SKM-1 treated with dmso at 0.1 percent for 144 hours (cell line): Measurements from ENCODE around the gene IDH3A.

Source experiments
- DNase-seq: peaks from one replicate; lab custom pipeline; 2025; ENCODE audit not compliant: unreplicated experiment; lab: John Stamatoyannopoulos, UW

The IDH3A gene

DNA sequence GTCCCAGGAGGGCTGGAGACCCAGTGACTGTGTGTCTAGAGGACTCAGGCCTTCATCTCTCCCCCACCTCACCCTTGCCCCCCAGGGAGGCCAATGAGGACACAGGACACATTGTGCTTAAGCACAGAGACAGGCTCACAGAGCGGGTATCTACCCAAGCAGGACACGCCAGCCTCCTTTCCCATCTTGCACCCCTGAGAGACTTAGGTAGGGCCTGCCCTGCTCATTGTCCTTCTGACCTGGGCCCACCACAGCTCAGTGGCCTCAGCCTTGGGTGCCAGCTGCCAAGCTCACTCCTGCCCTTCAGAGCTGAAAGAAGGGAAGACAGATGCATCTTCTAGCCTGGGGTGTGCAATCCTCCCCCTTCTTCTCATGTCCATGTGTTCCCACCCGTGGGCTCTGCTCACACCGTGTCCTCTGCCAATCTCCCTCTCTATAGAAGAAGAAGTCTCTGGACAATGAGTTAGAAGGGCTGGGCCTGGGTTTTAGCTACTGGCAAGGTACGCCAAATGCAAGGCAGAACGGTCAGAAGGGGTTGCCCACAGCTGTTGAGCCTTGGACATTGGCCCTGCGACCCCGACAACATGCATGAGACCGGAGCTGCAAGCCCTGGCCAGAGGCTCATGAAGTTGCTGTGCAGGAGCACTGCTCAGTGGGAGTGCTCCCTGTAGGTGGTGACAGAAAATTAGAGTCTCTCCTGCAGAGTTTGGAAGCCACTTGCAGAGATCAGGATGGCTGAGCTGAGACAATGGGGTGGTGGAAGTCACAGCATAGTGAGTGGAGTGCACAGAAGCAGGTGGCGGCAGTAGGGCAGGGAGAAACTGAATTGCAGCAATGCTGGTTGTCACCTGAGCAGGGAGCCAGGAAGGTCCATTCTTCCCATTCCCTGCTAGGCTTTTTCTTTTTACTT lies 52.4 kb downstream of the IDH3A start:
- DNase-seq: no peak

DNA sequence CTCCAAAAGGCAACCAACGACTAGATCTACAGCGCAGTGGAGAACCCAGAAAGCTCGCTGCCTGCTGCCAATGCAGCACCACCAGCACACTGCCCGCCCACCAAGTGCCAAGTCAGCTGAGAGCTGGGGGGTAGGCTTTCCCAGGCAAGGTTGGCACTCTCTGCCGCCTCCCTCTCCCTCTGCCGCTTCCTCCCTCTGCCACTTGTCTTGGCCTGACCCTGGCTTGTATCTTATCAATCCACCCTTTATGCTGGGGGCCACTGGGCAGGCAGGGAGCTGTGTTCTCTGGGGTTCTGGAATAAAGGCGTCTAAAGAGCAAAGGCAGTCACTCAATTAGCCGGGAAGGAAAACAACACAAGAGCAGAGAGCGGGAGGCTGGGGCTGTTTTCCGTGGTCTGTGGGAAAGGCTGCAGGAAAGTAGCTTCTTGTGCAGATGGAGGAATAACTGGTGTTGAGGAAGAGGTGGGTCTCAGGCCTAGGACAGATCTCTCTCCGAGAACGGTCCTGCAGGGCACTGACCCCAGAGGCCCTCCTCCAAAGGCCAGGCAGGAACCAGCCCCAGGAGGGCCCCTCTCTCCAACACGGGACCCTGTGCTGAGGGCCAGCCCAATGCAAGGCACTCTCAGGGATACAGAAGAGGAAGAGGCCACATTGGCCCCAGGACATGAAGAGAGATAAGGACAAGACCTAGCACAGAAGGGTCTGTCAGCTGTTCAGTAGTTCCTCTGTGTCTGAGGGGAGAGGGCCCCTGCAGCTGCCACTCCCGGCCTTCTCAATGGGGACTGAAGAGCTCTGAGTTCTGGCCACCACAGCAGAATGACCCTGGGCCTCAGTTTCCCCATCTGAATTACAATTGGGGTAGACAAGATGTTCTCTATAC lies 54.4 kb downstream of the IDH3A start:
- DNase-seq: no peak

DNA sequence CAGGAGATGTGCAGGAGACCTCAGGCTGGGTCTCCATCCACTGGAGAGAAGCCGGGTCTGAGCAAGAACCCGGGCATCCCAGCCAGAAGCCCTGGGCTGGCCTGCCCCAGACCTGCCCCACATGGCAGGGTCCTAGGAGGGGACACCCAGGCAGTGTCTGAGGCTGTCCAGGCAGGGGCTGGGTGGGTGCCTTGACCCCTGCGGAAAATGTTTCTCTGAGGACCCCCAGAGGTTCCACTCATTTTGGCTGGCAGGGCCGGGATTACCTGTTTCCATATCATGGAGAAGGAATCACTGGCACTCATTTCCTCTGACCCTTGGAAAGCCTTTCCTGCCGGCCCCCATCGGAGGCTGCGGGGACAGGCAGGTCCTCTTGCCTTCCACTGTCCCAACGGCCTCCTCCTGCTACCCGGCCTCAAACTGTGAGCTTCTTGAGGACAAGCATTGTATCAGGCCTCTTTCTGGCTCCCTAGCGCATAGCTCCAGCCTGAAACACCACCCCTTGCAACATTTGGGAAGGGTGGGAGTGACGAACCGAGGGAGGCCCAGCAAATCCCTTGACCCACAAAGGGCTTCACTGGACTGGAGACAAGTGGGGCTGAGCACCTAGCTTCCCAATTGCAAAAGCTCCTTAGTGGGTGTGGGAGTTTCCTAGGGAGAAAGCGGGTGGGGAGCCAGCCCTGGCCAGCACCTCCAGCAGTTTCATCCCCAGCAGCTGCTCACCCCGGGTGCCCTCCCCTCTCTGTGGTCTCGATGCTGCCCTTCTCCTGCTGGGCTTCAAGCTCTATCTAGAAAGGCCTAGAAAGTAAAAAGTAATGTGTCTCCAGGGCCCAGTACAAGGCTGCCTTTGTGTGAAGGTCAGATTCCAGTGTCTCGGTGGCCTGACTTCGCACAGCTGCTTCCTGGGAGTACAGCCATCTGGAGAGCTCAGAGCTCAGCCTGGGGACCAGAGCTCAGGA lies 55.5 kb downstream of the IDH3A start:
- DNase-seq: no peak

DNA sequence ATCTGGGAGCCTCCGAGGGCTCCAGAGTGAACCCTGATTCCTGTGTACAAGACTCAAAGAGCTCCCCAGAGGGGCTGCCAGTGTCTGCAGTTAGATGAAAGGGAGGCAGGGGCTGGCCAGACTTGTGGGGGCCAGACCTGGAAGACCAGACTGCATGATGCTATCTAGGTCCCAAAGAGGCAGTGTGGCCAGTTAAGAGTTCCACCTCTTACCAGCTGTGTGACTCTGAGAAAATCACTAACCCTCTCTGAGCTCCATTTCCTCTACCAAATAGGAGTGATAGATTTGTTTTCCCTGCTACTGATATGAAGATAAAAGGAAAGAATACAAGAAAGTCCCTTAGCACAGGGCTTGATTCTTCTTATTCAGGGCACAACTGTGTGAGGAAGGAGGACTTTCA lies 56.2 kb downstream of the IDH3A start:
- no peak for DNase-seq

DNA sequence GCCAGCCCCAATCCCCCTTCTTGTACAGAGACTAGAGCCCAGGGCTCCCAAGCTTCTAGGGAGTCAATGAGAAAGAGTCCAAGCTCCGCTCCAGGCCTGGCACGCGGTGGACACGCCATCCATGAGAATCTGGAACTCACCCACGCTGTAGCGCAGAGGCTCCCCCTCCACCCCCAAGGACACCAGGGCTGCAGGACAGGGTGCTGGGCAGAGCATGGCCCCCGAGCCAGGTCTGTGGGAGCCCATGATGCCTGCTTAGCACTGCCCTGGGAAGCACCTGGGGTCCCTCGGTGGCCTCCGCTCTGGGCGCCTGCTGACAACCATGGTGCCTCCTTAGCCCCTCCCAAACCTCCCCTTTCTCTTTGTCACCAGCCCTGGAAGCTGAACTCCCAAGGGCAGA lies 56.7 kb downstream of the IDH3A start:
- no peak for DNase-seq

DNA sequence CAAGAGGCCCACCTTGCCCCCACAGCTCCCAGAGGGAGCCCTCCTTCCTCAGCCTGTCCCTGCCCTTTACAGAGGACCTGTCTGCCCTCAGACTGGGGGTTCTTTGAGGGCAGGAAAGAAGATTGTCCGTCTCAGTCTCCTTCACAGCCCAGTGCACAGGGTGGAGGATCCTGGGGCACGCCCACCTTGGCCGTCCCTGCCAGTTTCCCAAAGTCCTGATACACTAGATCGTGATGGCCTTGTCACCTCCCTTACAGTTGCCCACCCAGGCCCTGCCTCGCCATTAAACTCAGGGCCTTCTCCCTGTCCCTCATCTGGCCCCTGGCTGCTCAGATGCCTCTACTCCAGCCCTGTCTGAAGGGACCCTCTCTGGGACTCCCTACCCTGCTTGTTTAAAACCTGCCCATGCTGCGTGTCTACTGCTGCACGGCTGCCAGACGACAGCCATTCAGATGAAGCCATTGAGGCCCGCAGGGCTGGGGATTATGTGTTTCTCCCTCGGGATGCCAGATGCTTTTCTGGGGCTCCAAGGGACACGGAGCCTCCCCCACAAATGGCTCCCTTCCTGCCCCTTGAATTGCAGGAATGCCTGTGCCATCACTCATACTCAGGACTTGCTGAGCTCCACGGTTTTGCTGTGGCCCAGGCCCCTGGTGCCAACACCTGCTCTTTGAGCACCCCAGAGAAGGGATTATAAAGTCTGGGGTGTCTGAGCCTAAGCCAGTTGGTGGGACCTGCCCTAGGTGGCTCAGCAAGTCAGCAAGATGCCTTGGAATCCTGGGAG lies 57.4 kb downstream of the IDH3A start:
- DNase-seq: no peak

DNA sequence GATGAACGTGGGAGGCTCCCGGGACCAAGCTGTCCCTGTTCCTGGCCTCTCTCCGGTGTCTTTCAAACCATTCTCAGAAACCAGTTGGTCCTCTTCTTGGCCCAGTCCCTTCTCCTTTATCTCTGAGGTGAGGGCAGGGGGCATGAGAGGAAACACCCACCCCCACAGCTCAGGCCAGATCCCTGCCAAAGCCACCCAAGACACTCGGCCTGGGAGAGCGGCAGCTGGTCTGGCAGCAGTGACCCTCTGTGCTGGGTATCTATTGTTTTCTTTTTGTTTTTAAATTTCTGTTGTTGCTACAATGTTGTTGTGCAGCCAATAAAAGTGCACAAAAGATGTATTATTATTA lies 57.9 kb downstream of the IDH3A start:
- no peak for DNase-seq

DNA sequence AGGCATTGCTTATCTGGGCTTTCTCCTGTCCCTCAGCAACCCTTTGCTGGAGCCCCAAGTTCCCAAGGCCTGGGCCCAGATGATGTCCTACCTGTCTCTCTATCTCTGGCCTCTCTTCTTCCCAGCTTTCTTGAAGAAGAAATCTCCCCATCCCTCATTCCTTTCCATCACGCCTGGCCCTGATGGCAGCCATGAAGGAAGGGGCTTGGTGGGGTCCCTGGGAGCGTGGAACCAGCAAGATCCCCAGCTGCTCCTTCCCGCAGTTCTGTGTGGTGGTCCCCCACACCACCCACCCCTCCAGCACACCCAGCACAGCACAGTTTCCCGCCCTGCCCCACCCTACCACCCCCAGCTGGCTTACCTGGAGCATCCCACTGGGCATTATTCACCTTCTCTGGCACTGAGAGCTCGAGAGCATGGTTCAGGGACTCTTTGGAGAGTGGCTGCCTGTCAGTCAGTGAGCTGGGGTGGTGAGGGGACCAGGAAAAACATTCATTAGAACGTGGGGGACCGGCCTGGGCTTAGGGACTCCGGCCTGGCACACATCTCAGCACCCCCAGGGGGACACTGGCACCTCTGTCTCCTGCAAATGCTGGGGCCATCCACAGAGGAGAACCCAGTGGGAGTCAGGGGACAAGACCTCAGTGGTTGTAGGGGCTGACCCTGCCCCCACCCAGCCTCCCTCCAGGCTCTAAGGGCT lies 58.6 kb downstream of the IDH3A start:
- DNase-seq: no peak

DNA sequence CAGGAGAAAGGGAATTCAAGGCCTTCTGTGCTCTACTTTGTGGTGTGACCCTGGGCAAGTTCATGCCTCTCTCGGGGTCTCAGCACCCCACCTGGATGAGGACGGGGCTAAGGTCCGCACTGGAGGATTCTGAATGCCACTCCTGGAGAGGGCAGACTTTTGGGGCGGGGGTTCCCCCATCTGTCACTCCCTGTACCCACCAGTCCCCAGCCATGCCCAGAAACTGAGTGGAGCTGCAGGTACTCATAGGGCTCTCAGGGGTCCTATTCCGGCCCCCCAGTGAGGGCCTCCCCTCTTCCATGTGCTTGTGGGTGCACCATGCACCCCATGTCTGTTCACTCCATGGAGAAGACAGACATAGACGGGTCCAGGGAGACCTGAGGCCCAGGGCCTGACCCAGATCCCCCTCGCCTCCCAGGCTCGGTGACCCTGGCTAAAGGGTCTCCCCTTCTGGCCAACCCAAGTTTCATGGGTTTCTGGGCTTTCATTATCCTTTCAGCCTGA lies 59.2 kb downstream of the IDH3A start:
- no peak for DNase-seq

DNA sequence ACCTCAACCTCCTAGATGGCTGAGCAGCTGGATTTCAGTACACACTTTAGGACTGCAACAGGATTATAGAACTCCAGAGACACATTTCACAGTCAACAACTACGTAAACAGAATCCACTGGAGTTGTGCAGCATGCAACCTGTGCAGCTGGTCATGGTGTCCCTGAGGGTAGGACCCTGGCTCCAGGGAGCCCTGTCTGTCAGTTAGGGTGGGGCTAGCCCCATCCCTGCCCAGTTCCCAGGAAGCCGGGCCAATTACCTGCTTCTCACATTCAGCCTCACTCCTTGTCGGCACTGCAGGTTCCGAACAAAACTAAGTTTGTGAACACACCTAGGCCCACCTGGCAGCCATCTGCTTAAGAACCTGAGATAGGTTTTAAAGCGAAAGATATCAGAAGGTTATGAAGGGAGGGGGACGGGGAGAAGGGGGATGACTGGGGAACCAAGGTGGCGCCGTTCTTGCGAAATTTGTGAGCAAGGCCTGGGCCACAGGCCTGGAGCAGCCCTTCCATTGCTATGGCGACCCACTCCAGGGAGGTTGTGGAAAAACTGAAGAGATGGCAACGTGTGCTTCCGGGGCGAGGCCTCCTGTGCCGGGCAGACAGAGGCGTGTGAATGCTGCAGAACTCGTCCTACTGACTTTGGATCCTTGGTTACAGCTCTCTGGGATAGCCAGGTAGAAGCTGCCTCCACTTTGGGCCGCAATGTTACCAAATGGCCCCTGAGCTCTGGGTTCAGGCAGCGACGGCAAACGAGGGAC lies 59.9 kb downstream of the IDH3A start:
- DNase-seq: no peak

DNA sequence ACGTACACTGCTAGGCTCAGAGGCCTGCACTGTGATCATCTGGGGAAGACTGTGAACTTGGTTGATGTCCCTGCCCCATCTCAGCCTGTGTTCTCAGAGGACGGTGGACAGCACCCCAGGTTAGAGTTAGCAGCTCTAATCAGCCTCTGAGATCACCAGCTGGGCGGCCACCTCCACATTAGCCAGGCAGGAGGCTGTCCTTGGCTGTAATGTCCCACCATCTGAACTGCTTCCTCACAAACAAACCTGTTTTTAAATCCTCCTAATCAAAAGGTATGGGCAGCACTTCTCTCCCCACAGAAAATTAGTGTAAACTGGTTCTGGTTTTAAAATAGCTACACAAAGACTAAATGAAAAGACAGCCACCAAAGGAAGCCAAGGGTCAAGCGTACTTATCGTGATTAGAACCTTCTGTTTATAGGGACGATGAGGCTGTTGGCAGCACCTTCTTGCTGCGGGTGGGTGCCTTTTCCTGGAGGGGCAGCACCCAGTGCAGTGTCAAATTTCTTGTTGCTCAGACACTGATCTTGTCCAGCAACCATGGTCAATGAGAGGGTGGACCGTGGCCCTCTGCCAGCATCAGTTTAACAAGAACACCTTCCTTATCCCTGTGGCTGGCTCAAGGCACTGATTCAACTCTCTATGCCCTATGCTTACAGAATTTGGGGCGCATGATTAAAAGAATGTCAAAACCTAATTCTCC lies 60.6 kb downstream of the IDH3A start:
- no peak for DNase-seq

DNA sequence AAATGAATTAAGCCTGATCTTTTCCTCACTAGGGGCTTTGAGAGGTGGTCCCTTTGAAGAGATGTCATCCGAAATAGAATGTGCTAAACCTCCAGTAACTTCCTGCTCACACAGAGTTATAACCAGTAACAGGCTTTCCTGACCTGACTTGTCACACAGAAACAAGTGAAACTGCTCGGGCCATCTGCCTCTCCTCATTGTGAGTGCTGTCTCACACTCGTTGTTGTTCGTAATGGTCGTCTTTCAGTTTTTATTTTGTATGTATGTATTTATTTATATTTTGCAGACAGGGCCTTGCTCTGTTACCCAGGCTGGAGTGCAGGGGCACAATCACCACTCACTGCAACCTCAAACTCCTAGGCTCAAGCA lies 61.2 kb downstream of the IDH3A start:
- no peak for DNase-seq

DNA sequence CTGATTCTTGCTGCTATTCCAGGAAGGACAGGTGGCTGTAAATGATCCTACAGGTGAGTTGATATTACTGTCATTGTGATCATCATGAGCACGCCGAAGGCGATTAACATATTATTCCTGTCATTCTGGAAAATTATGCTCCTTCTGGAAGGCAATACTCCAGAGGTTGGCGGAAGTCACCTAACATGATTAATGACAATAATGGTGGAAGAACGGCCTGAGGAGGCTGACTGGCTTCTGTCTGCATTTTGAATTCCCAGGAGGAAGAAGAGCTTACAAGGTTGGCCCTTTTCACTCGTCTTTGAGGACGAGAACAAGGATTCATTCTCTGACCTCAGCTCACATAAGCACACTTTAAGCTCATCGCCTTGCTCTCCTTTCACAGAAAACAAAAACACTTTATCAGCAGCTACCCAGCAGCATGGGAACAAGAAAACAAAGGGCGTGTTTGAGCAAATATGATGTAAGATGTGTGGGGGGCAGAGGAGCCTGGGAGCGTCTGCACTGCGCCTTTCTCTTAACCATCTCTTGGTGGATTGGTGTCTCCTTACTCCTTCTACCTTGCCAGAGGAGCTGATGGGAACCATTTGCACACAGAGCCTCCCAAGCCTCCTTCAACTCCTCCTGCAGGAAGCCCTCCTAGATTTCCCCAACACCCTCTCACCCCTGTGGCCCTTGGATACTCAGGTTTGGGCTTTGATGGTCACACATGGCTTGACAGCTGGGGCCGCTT lies 62.2 kb downstream of the IDH3A start:
- no peak for DNase-seq

DNA sequence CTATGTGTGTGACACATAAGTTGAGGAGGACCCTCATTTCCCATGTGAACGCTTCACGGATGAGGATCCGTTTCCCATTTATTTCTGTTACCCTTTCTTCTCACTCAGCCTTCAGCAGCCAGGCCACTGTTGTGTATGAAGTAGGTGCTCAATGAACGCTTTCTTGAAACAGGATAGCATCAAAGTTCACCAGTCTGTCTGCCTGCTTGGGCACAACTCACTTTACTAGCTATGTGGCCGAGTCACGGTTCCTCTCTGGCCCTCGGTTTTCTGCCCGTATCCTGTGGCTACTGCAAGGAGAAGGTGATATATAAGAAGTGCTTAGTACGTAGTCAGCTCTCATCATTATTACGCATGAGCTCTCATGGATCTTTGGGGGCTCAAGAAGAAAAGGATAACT lies 62.8 kb downstream of the IDH3A start:
- DNase-seq: no peak

DNA sequence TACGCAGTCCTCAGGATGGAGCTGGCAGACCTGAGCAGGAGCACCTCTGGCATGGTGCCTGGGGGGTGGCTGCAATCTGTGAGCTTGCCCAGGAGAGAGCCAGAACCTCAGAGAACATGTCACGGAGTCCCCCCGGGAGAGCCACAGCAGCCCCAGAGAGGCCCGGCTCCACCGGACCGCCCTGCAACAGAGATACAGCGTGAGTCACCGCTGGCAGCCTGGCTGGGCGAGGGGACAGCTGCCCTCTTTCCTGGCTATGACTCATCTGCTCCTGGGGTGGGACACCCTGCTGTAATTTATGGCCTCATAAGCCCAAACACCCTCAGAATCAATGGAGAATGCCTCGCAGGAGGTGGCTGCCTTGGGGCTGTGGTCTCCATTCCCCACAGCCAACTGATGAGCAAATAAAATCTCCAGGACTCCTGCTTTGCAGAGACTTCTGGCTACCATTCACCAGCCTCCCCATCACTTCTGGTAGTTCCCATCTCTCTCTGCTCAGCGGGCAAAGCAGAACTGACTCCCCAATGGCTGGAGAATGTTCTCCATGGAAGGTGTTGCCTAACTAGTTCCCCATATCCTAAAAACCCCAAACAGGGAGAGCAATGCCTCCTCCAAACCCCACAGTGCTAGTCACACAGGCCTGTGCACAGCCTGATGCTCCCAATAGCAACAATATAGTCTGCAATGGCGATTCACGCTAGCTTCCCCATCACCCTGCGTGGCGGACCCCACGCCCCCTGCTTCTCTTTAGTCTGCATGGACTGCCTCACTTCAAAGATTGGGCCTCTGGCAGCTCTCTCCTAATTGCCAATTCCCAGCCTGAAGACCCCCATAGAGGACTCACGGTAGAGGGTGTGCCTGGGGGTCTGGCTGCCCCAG lies 63.6 kb downstream of the IDH3A start:
- DNase-seq: no peak

DNA sequence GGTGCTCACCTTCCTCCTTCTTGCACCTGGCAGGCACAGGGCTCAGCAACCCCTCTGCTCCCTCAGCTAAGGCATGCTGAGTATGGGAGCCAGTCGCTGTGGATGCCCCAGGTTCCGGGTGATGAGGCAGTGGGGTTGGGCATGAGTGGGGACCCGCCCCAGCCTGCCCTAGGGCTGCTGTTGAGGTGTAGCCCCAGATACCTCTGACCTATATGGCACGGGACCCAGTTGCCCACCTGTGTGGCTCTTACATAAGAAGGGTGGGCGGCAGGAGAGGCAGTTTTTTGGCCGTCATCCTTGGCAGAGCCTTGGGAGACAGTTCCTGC lies 64.2 kb downstream of the IDH3A start:
- DNase-seq: no peak

DNA sequence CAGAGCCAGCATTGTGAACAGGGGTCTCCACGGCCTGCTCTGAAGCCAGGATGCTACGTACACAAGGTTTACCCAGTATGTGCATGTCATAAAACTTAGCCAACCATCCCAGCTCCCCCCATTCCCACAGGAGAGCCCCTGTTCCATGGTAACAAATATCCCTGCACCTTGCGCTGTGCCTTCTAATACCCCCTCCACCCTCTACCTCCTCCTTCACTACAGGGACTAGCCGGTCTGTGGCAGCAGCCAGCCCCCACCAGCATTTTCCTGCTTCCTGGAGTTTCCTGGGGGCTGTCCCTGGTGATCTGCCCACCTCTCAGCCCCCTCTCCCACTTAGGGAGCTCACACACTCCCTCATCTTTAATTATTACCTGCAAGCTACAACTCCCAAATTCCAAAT lies 64.8 kb downstream of the IDH3A start:
- no peak for DNase-seq
